Limb (tissue), 2 donors: ENCODE results near the gene GBF1.

ENCODE experiments used
- DNase-seq, 2 donors: peaks; one replicate each; pipeline ENCODE4 v3.0.0-alpha.2; 2016; ENCODE audit errors: extremely low spot score in 2 of 2

GBF1 gene

DNA sequence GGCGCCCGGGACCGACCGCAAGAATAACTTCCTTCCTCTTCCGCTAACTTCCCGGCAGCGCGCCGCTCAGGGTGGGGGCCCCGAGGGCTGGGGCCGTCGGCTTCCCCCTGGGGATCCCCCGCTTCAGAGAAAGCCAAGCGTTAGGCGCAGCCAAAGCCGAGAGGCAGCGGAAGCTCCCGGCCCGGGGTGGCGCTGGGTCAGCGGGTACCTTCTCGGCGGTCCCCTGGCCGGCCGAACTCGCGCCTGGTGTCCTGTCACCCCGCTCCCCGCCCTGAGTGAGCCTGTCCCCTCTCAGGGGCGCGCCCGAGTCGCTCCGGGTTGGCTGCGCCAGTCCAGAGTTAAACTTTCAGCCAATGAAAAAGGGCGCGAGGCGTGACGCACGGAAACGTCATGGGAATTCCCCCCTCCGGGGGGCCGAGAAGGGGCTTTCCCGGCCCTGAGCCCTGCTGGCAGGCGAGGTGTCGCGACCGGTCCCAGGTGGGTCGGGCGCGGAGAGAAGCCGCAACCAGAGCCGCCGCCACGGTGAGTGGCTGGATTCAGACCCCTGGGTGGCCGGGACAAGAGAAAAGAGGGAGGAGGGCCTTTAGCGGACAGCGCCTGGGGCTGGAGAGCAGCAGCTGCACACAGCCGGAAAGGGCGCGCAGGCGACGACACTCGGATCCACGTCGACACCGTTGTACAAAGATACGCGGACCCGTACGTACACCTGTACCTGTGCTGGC lies 148.9 kb downstream of the GBF1 start:
- DNase-seq: peak; percentile 87 to 93

DNA sequence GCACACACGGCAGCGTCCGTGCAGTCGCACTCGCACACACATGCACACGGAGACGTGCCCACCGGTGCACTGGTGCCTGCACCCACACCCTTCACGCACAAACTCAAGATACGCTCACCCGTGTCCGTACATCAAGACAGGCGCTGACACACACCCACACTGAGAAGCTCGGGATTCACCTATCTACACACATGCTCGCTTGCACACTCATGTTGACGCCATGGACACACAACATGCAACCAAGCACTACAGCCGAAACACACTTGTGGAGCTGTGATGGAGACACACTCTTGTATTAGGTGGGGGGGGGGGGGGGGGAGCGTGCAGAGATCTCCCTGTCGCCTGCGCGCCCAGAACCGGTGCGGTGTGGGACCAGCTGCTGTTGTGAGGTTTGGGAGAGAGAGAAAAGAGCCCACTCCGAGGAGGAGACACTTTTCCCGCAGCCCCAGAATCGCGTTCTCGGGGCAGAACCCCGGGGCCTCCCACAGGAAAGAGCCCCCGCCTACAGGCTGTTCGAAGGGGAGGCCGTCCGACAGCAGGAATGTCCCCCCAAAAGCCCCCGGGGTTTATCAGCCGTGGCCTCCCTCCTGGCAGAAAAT lies 149.6 kb downstream of the GBF1 start:
- no peak for DNase-seq

DNA sequence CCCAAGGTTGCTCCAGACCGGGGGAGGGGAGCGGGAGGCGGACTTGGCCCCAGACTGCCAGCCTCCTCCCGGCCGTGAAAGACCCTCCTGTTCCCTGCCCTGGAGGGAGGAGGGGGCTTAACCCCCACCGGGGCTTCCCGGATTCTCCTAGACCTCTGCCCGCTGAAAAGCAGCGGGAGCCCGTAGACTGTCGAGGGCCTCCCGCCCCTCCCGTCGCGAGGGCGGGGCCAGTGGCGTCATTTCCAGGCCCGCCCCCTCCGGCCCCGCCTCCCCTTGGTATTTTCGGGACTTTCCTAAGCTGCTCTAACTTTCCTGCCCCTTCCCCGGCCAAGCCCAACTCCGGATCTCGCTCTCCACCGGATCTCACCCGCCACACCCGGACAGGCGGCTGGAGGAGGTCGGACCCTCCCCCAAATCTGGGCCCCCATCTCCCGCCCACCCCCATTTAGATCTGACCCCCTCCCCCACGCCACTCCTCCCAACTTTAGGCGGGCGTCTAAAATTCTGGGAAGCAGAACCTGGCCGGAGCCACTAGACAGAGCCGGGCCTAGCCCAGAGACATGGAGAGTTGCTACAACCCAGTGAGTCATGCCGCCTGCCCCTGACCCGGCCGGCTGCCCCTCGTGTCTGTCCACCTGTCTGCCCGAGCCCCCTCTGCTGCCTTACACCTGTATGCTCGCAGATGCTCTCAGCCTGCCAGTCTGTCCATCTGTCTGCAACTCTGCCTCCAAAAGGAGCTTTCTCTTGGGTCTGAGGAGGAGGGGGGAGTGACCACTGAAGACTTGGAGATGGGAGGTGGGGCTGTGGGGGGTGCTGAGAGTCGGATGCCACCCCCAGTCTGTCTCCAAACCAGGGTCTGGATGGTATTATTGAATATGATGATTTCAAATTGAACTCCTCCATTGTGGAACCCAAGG lies 150.3 kb downstream of the GBF1 start, which contains the start of gene NFKB2:
TSS of gene NFKB2 (plus strand) at position 306 of the 917 bp plus-strand sequence. CDS start at position 561, 255 bp downstream.
- DNase-seq: peak; percentile 89 to 96

DNA sequence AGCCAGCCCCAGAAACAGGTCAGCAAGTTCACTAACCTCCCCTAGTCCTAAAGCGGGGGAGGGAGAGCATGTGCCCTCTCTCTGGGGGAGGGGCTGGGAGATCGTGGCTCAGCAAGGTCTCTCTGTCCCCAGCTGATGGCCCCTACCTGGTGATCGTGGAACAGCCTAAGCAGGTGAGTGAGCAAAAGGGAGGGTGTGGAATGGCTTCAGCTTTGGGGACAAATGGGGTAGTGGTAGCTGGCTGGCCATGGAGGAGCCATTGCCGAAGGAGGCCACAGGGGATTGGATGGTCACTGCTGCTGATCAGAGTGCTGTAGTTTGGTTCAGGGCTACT lies 151.0 kb downstream of the GBF1 start:
- no peak for DNase-seq

DNA sequence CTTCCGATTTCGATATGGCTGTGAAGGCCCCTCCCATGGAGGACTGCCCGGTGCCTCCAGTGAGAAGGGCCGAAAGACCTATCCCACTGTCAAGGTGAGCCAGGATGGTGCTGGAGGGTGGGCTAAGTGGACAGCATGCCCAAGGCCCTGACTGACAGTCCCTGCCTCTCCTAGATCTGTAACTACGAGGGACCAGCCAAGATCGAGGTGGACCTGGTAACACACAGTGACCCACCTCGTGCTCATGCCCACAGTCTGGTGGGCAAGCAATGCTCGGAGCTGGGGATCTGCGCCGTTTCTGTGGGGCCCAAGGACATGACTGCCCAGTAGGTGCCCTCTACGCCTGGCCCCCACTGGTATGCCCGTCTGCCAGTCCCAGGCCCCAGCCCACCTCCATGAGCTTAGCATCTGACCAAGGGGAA lies 151.4 kb downstream of the GBF1 start:
- DNase-seq: no peak

DNA sequence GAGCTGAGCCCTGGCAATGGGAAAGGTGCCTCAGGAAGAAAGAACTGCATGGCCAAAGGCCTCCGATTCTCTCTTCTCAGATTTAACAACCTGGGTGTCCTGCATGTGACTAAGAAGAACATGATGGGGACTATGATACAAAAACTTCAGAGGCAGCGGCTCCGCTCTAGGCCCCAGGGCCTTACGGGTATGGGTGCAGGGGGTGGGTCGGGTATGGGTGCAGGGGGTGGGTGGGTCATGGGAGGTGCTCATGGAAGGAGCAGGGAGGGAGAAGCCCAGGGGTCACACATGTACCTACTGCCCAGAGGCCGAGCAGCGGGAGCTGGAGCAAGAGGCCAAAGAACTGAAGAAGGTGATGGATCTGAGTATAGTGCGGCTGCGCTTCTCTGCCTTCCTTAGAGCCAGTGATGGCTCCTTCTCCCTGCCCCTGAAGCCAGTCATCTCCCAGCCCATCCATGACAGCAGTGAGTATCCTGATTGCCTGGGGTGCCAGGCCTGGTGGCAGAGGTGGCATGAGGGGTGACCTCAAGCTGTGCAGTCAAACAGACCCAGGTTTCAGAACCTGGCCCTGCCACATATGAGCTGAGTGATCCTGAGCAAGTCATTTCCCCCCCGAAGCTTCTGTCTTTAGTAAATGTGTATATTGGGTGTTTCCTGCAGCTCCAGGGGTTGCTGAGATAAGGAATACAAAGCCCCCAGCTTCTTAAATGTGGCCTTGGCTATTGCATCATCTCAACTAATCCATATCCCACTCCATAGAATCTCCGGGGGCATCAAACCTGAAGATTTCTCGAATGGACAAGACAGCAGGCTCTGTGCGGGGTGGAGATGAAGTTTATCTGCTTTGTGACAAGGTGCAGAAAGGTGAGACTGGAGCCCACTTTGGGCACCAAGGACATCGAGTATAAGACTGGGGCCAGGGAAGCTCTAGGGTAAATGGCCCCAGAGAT lies 152.2 kb downstream of the GBF1 start:
- DNase-seq: no peak

DNA sequence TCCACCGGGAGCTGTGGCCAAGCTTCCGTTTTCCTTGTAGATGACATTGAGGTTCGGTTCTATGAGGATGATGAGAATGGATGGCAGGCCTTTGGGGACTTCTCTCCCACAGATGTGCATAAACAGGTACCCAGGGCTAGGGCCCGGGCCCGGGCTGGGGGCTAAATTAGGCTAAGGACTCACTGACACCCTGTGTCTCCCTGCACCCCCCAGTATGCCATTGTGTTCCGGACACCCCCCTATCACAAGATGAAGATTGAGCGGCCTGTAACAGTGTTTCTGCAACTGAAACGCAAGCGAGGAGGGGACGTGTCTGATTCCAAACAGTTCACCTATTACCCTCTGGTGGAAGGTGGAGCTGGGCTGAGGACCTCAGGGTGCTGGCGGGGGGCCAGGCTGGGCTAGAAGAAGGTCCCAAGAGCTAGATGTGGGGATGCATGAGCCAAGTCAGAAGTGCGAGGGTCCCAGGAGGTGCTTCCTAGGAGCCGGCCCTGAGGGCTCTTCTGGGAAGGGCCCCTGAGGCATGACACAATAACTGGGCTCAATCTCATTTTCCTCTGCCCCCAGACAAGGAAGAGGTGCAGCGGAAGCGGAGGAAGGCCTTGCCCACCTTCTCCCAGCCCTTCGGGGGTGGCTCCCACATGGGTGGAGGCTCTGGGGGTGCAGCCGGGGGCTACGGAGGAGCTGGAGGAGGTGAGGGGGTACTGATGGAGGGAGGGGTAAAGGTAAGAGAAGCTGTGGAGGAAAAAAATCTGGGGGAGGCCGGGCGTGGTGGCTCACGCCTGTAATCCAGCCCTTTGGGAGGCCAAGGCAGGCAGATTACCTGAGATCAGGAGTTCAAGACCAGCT lies 153.1 kb downstream of the GBF1 start:
- DNase-seq: no peak

DNA sequence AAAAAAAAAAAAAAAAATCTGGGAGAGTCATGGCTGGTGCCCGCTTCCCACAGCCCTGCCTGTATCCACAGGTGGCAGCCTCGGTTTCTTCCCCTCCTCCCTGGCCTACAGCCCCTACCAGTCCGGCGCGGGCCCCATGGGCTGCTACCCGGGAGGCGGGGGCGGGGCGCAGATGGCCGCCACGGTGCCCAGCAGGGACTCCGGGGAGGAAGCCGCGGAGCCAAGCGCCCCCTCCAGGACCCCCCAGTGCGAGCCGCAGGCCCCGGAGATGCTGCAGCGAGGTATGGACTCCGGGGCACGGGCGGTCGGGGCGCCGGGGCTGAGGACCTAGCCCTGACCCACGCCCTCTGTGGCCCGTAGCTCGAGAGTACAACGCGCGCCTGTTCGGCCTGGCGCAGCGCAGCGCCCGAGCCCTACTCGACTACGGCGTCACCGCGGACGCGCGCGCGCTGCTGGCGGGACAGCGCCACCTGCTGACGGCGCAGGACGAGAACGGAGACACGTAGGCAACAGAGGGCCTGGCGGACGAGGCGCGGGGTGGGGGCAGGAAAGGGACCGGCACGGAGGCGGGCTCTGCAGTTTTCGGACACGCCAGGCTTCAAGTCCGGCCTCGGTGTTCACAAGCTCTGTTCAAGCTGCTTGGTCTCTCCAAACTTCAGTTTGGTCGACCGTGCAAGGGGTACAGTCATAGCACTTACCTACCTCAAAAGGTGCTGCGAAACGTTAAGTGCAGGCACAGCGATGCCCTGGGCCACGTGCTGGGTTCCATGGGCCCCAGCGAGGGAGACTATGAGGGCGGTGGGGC lies 154.1 kb downstream of the GBF1 start:
- peak; percentile 87 to 91 for DNase-seq

DNA sequence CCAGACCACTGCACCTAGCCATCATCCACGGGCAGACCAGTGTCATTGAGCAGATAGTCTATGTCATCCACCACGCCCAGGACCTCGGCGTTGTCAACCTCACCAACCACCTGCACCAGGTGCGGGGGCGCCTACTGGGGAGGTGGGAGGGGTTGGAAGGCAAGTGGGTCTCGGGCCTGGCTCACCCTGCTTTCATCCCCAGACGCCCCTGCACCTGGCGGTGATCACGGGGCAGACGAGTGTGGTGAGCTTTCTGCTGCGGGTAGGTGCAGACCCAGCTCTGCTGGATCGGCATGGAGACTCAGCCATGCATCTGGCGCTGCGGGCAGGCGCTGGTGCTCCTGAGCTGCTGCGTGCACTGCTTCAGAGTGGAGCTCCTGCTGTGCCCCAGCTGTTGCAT lies 154.7 kb downstream of the GBF1 start:
- no peak for DNase-seq

DNA sequence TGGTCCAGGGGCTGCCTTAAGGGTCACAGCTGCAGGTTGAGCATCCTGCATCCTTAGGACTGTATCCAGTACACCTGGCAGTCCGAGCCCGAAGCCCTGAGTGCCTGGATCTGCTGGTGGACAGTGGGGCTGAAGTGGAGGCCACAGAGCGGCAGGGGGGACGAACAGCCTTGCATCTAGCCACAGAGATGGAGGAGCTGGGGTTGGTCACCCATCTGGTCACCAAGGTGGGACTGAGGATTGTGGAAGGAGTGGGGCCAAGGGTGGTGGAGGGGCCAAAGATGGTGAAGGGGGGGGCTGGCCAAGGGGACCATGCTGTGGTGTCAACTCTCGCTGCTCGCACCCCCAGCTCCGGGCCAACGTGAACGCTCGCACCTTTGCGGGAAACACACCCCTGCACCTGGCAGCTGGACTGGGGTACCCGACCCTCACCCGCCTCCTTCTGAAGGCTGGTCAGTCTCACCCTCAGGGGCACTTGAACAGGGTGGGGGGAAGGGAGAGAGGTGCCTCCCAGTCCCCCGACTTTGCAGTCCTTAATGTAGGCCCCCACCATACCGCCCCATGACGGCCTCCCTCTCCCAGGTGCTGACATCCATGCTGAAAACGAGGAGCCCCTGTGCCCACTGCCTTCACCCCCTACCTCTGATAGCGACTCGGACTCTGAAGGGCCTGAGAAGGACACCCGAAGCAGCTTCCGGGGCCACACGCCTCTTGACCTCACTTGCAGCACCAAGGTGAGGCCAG lies 155.4 kb downstream of the GBF1 start:
- DNase-seq: no peak

DNA sequence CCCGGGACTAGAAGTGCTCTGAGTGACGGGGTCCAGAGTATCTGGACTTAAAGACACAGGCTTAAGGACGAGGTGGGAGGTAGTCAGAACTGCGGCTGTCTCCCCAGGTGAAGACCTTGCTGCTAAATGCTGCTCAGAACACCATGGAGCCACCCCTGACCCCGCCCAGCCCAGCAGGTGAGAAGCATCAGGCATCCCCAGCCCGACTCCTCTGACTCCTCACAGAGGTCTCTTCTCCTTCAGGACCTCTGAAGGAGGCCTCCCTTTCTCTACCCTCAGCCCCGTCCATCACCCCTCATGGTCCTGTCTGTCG lies 156.0 kb downstream of the GBF1 start:
- no peak for DNase-seq

DNA sequence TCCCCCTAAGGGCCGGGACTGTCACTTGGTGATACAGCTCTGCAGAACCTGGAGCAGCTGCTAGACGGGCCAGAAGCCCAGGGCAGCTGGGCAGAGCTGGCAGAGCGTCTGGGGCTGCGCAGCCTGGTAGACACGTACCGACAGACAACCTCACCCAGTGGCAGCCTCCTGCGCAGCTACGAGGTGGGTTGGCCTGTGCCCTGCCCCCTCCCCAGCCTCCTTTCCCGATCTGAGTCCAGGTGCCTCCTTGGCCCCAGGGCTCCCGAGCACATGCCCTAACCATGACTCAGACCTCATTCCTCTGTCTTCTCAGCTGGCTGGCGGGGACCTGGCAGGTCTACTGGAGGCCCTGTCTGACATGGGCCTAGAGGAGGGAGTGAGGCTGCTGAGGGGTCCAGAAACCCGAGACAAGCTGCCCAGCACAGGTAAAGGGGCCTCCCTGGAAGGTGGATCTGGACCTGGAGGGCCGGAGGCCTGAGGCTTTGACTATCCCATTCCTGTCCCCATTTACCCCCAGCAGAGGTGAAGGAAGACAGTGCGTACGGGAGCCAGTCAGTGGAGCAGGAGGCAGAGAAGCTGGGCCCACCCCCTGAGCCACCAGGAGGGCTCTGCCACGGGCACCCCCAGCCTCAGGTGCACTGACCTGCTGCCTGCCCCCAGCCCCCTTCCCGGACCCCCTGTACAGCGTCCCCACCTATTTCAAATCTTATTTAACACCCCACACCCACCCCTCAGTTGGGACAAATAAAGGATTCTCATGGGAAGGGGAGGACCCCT lies 156.6 kb downstream of the GBF1 start:
- peak in 1 of 2 donors; percentile 33 for DNase-seq

DNA sequence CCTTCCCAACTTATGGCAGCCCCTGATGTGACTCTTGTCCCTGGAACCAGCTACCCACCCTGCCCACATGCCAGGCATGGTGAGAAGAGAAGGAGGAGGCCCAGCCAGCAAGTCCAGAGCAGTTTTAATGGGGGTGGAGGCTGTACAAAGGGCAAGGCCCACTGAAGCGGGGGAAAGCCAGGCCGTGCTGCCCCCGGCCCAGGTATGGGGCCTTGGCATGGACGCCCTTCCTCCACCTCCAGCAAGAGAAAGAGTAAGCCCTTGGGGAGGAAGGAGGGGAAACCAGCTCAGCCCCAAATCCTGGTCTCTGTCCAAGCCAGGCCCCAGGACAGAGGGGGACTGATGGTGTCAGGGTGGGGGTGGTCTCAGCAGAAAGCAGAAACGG lies 157.2 kb downstream of the GBF1 start:
- DNase-seq: no peak

DNA sequence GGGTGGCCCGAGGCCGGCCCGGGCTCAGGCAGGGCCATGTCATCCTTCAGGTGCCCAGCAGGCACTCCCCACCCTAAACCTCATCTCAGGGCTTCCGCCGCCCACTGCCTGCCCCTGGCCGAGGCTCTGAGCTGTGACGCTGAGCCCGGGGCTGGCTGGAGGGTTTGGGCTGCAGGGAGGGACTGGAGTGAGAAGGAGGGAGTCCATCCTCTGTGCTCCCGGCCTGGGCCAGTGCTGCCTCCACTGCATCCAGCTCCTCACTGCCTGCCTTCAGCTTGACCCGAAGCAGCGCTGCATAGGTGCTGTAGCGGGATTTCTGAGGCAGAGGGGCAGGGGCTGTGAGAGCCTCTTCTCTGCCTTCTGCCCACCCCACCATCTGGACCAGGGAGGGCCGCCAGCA lies 157.8 kb downstream of the GBF1 start:
- DNase-seq: peak in 1 of 2 donors; percentile 35

DNA sequence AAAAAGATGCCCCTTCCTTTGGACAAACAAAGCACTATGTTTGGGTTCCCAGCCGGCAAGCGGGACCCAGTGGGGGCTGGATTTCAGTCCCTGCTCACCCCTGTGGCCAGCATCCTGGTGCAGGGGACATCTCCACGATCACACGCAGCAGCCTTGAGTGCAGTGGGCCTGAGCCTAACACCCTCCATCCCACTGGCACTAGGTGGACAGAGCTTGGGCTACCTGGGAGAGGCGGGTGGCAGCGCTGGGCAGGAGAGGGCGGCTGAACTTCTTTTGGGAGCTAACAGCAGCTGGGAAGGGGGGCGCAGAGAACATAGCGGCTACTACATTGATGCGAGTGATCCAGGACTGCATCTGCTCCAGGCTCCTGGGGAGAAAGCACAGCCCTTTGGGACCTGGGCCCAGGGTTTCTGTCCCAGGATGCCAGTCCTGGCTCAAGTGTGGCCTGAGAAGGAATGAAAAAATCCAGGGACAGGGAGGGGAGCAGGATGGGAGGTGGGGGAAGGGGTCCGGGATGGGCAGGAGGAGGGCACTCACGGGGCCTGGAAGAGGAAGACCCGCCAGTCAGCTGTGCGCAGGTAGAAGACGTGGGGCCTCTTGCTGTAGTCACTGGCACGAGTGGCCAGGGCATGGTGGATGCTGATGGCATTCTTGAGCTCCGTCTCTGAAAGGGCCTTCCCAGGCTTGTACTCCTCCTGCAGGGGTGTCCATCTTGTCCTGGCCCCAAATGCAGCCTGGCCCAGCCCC lies 159.2 kb downstream of the GBF1 start:
- DNase-seq: no peak

DNA sequence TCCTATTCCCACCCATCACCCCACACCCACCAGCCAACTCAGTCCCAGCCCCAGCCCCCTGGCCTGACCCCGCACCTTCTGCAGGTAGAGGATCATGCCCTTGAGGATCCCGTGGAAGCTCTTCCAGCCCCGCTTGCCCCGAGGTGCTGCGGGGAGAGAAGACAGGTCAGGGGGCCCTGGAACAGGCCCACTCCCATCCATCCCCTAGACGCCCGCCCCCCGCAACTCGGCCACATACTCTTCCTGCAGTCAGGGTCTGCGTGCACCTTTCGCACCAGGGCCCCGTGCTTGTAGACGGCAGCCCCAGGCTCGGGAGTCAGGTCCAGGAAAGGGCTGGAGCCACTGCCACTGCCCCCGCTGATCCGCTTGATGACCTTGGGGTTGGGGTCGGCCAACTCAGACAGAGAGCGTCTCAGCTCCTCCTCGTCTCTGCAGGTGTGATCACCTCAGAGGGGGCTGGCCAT lies 159.8 kb downstream of the GBF1 start:
- no peak for DNase-seq

DNA sequence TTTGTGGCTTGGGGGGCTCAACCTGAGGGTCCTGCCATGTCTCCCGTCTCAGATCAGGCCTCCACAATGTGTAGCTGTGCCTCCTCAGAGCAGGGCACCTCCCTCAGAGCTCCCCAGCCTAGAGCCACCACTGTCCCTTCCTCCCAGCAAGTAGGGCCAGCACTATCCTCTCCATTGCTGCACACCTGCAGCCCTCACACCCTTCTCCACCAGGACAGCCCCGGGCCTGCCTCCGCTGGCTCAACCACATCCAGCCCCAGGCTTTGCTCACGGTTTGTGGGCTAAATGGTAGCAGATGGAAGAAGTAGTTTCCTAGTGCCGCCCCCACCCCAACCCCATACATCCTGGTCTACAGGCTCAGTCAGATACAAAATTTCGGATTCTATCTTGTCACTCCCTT lies 160.3 kb downstream of the GBF1 start:
- no peak for DNase-seq
